ENCODE results near the gene GJA3. TPM values are rescaled to one million over a fixed set of nuclear protein-coding genes. Genes with fewer than 3 reads are reported as not detected.

The GJA3 gene
- total and polyA plus RNA-seq, 9 of the 15 experiments (the other 6 are each of a cell fraction or from before 2014, with no cell fraction given): 0.03 to 0.13 (median 0.04) TPM; not detected in 4

DNA sequence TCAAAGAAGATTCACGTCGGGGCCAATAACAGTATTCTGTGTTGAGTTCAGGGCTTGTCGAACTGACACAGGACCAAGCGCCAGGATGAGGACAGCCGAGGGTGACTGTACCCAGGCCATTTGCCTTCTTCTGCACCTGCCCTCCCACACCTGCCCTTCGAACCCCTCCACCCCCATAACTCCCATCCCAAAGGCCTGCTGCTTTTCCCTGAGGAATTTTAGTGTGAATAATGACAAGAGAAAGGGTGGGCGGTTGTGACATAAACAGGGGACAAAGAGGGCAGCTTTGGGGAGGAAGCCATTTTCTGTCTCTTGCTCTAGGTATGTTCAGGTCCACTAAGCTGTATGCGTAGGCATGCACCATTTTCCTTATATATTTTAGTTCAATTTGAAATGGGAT is 26.1 kb downstream of the GJA3 start:
- 11% methylated on average over 5 of the region's 8 CpGs for WGBS (ENCODE audit: insufficient coverage, low coverage, missing lambda C conversion rate)
- no peak for TF ChIP-seq CREB1 (IDR thresholded peaks at IDR 0.05)
- no peak for TF ChIP-seq CREB1 (CRISPR knock-in tag; IDR thresholded peaks at IDR 0.05)
- TF ChIP-seq, protein P1, sequence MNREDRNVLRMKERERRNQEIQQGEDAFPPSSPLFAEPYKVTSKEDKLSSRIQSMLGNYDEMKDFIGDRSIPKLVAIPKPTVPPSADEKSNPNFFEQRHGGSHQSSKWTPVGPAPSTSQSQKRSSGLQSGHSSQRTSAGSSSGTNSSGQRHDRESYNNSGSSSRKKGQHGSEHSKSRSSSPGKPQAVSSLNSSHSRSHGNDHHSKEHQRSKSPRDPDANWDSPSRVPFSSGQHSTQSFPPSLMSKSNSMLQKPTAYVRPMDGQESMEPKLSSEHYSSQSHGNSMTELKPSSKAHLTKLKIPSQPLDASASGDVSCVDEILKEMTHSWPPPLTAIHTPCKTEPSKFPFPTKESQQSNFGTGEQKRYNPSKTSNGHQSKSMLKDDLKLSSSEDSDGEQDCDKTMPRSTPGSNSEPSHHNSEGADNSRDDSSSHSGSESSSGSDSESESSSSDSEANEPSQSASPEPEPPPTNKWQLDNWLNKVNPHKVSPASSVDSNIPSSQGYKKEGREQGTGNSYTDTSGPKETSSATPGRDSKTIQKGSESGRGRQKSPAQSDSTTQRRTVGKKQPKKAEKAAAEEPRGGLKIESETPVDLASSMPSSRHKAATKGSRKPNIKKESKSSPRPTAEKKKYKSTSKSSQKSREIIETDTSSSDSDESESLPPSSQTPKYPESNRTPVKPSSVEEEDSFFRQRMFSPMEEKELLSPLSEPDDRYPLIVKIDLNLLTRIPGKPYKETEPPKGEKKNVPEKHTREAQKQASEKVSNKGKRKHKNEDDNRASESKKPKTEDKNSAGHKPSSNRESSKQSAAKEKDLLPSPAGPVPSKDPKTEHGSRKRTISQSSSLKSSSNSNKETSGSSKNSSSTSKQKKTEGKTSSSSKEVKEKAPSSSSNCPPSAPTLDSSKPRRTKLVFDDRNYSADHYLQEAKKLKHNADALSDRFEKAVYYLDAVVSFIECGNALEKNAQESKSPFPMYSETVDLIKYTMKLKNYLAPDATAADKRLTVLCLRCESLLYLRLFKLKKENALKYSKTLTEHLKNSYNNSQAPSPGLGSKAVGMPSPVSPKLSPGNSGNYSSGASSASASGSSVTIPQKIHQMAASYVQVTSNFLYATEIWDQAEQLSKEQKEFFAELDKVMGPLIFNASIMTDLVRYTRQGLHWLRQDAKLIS (CRISPR knock-in tag; IDR thresholded peaks at IDR 0.05): no peak
- no peak for TF ChIP-seq MAFG (tag; conservative IDR thresholded peaks at IDR 0.05)
- no peak for TF ChIP-seq SMAD1 (IDR thresholded peaks at IDR 0.05; ENCODE audit: low read depth, low read length, partially characterized antibody)
- no peak for TF ChIP-seq BRCA1 (IDR thresholded peaks at IDR 0.05)
- TF ChIP-seq BRCA1 (CRISPR knock-in tag; IDR thresholded peaks at IDR 0.05): no peak
- TF ChIP-seq NR2C2 (CRISPR knock-in tag; IDR thresholded peaks at IDR 0.05): no peak
- TF ChIP-seq NR2C2 (tag; IDR thresholded peaks at IDR 0.05): no peak
- TF ChIP-seq ZNF165 (CRISPR knock-in tag; IDR thresholded peaks at IDR 0.05; ENCODE audit: borderline replicate concordance): no peak
- TF ChIP-seq ZBTB8A (IDR thresholded peaks at IDR 0.05; ENCODE audit: partially characterized antibody): no peak
- TF ChIP-seq HIVEP1 (CRISPR knock-in tag; IDR thresholded peaks at IDR 0.05): no peak
- no peak for TF ChIP-seq RCOR1 (IDR thresholded peaks at IDR 0.05; ENCODE audit: borderline replicate concordance in 1 of 2, low read depth in 2 of 2, low read length in 2 of 2)
- TF ChIP-seq, protein P2, sequence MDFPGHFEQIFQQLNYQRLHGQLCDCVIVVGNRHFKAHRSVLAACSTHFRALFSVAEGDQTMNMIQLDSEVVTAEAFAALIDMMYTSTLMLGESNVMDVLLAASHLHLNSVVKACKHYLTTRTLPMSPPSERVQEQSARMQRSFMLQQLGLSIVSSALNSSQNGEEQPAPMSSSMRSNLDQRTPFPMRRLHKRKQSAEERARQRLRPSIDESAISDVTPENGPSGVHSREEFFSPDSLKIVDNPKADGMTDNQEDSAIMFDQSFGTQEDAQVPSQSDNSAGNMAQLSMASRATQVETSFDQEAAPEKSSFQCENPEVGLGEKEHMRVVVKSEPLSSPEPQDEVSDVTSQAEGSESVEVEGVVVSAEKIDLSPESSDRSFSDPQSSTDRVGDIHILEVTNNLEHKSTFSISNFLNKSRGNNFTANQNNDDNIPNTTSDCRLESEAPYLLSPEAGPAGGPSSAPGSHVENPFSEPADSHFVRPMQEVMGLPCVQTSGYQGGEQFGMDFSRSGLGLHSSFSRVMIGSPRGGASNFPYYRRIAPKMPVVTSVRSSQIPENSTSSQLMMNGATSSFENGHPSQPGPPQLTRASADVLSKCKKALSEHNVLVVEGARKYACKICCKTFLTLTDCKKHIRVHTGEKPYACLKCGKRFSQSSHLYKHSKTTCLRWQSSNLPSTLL (IDR thresholded peaks at IDR 0.05): no peak
- TF ChIP-seq LEF1 (IDR thresholded peaks at IDR 0.05): no peak
- TF ChIP-seq RBFOX2 (IDR thresholded peaks at IDR 0.05; ENCODE audit: low read depth, low read length): no peak
- TF ChIP-seq, protein P3, sequence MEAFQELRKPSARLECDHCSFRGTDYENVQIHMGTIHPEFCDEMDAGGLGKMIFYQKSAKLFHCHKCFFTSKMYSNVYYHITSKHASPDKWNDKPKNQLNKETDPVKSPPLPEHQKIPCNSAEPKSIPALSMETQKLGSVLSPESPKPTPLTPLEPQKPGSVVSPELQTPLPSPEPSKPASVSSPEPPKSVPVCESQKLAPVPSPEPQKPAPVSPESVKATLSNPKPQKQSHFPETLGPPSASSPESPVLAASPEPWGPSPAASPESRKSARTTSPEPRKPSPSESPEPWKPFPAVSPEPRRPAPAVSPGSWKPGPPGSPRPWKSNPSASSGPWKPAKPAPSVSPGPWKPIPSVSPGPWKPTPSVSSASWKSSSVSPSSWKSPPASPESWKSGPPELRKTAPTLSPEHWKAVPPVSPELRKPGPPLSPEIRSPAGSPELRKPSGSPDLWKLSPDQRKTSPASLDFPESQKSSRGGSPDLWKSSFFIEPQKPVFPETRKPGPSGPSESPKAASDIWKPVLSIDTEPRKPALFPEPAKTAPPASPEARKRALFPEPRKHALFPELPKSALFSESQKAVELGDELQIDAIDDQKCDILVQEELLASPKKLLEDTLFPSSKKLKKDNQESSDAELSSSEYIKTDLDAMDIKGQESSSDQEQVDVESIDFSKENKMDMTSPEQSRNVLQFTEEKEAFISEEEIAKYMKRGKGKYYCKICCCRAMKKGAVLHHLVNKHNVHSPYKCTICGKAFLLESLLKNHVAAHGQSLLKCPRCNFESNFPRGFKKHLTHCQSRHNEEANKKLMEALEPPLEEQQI (IDR thresholded peaks at IDR 0.05): no peak

More for the DNA sequence above, 26.1 kb downstream of the GJA3 start:
- H3K9ac ChIP-seq (ENCODE audit: insufficient read depth in 1 of 2, low read depth in 2 of 2, low read length in 2 of 2): no peak overlapping the region
- ATAC-seq (no peak), FAIRE-seq (no peak), DNase-seq (ENCODE audit: extremely low read depth in 1 of 4, low spot score in 3 of 4) (no peak)
- no peaks in the 10 kb centered on the region for H3K9me3 ChIP-seq (replicated peaks; ENCODE audit: control insufficient read depth, insufficient read depth, low read depth, low read length)
- no peaks in the 10 kb centered on the region for H3K79me2 ChIP-seq (ENCODE audit: control insufficient read depth, insufficient read depth, low read length)
- no peaks in the 10 kb centered on the region for H3K36me3 ChIP-seq (ENCODE audit: control insufficient read depth, insufficient read depth, low read length)
- H3K4me2 ChIP-seq (ENCODE audit: insufficient read depth, low read length): no peak overlapping the region
- H3K4me1 ChIP-seq (replicated peaks in 1 of 2; ENCODE audit: control insufficient read depth in 2 of 2, insufficient read depth in 2 of 2, low read length in 2 of 2): peaks cover 0 to 9% of the 10 kb centered on the region in 2 experiments; a peak in 2 of 5 replicates
- H3K27ac ChIP-seq (ENCODE audit: extremely low read depth, low read depth, low read length): no peak overlapping the region
- no TSS peak for BruUV-seq (replicated peaks)
- no peak overlapping the region for H3K4me3 ChIP-seq
- no peaks in the 10 kb centered on the region for H4K20me1 ChIP-seq (replicated peaks; ENCODE audit: control insufficient read depth, insufficient read depth, low read length)
- CTCF ChIA-PET (ENCODE audit: low intra/inter-chr PET ratio): interaction anchor here (0.7 kb wide), 1 partner anchor 45 kb away, joined by 7 read pairs; no protein-coding TSS in a partner anchor
- in situ Hi-C loops (cut with MboI): no loop called here
- intact Hi-C loops (cut with micrococcal nuclease): no loop called here
- no peak overlapping the region for H2AFZ ChIP-seq (ENCODE audit: low read depth, low read length)
- H3K27me3 ChIP-seq (ENCODE audit: control insufficient read depth in 2 of 2, insufficient read depth in 2 of 2, low read length in 2 of 2): peaks cover 0 to 10% of the 10 kb centered on the region in 2 experiments; a peak in 2 of 5 replicates
- POLR2A ChIA-PET: no interaction called here
- H3K9me1 ChIP-seq (ENCODE audit: control insufficient read depth, insufficient read depth, low read length): no peaks in the 10 kb centered on the region
